ENCODE data around the gene PUDP.
"Not testable (repeated sequence)": the region's sequence is repeated elsewhere in the genome, so short reads cannot be mapped to it uniquely, and the experiment has no call there.

Gene PUDP

GRCh38 chrX:7022996-7023395 is 125.0 kb downstream of the PUDP start:
- not testable (repeated sequence) for DNase-seq

DNA sequence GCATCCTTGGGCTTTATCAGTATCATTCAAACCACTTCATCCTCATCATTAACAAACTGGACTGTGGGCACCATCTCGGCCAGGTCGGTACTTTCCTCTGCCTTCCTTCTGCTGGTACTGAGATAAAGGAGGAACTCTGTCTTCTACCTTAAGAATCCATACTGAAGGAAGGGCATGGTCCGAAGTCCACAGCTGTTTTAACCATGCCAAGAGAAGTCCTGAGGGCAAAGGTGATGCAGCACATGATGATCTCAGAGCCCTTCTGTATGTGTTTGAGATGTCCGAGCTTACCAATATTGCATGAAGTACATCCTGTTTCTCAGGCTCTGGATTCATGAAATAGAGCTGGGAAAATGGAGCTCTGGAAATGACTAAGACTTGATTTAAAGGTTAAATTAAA is 126.0 kb downstream of the PUDP start:
- DNase-seq = no peak

DNA sequence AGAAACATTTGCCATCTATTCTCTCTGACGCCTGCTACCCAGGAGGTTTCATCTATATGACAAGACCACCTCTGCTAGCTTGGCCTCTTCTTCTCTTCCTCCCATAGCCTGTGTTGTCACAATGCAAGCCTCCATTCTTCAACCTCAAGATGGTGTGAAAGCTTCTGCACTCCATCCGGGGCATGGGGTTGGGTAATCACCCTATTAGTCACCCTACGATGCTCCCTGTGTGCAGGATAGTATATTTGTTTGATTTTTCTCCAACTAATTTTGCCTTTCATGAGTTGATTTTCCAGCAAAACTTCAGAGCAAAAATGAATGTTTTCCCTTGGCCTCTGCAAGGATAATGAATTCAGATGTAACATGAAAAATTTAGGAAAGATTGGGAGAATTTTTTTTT is 128.4 kb downstream of the PUDP start:
- DNase-seq = no peak

GRCh38 chrX:7012262-7012834 is 135.6 kb downstream of the PUDP start:
- DNase-seq = not testable (repeated sequence)

DNA sequence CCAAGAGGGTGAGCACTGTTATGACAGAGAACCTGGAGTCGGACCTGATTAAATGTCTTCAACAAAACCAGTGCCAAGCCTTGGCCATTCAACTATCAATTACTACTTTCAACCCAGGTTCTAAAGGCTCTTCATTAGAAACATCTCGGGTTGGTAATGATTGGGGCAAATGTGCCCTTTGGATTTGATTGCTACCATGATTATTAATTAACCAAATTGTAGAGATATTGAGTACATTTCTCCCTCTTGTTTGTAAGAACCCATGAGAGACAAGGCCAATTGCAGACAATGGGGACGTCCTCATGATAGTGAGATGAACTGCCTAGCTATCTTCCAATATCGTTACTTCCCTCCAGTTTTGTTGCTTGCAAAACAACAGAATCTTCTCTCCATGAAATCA is 137.1 kb downstream of the PUDP start:
- DNase-seq = not testable (repeated sequence)

GRCh38 chrX:7007328-7007727 is 140.6 kb downstream of the PUDP start:
- DNase-seq = not testable (repeated sequence)

Measured in activated T-cell treated with anti-CD3 and anti-CD28 coated beads for 4 hours (primary cell).